ES-I3 (cell line): ENCODE measurements around the gene NISCH.

Experiments
- H3K36me3 ChIP-seq: 2 replicates; pipeline ENCODE4 v1.6.1; 2013; ENCODE audit warnings: mild to moderate bottlenecking, low read length, control low read depth, moderate library complexity; ENCODE audit not compliant: insufficient read depth
- H3K4me1 ChIP-seq: 2 replicates; pipeline ENCODE4 v1.6.1; 2013; ENCODE audit warnings: mild to moderate bottlenecking, control low read depth, low read length; ENCODE audit not compliant: insufficient read depth
- H3K9ac ChIP-seq: 2 replicates; pipeline ENCODE4 v1.6.1; 2013; ENCODE audit warnings: low read depth, mild to moderate bottlenecking, low read length, moderate library complexity
- H3K9me3 ChIP-seq: 2 replicates; pipeline ENCODE4 v1.6.1; 2013; ENCODE audit warnings: mild to moderate bottlenecking, low read length, moderate library complexity; ENCODE audit not compliant: control insufficient read depth, insufficient read depth

The NISCH gene

GRCh38 chr3:52537165-52537620, 81.8 kb downstream of the NISCH start:
- Histone ChIP-seq H3K4me1 (peaks cover 11% of the 10 kb centered on the region), H3K9me3 (no peaks in the 10 kb centered on the region), H3K36me3 (no peaks in the 10 kb centered on the region), H3K9ac (peak overlapping the region; percentile 92)

- peak overlapping the region; percentile 92; the same call in 1 of the 2 replicates for H3K9ac ChIP-seq
- no peaks in the 10 kb centered on the region for H3K36me3 ChIP-seq
- peaks cover 8% of the 10 kb centered on the region for H3K4me1 ChIP-seq
- no peaks in the 10 kb centered on the region for H3K9me3 ChIP-seq
These were observed 82.5 kb downstream of the NISCH start for GRCh38 chr3:52537726-52538421.

GRCh38 chr3:52539010-52539653, 83.7 kb downstream of the NISCH start:
- H3K36me3 ChIP-seq, result no peaks in the 10 kb centered on the region
- no peak overlapping the region for H3K9ac ChIP-seq
- H3K4me1 ChIP-seq, result peaks cover 8% of the 10 kb centered on the region
- no peaks in the 10 kb centered on the region for H3K9me3 ChIP-seq

GRCh38 chr3:52541050-52541449, 85.6 kb downstream of the NISCH start:
- Histone ChIP-seq H3K9me3 (no peaks in the 10 kb centered on the region), H3K36me3 (no peaks in the 10 kb centered on the region), H3K4me1 (peaks cover 8% of the 10 kb centered on the region), H3K9ac (no peak overlapping the region)
